Coronary artery (tissue), 2 donors: ENCODE results near the gene ZNF486.
"Not testable (repeated sequence)": the region's sequence is repeated elsewhere in the genome, so short reads cannot be mapped to it uniquely, and the experiment has no call there.

Experiments
- DNase-seq: peaks from one replicate; pipeline ENCODE4 v3.0.0-alpha.2; 2017; ENCODE audit warnings: low spot score
- H3K27ac ChIP-seq, 2 donors: fragments of 200-600 bp; sonication (generic); one replicate each; pipeline ENCODE4 v1.5.1; 2016 to 2019
- H3K4me3 ChIP-seq: fragments of 200-600 bp; sonication (generic); 2 replicates; pipeline ENCODE4 v1.5.1; 2016; ENCODE audit warnings: mild to moderate bottlenecking, moderate library complexity
- CTCF ChIP-seq: fragments of 200-600 bp; sonication (generic); IDR thresholded peaks from one replicate; pipeline ENCODE4 v1.5.1; 2019; ENCODE audit warnings: antibody characterized with exemption

The ZNF486 gene

GRCh38 chr19:20162821-20163220 is 4.2 kb upstream of the ZNF486 start:
- no peak overlapping the region for H3K4me3 ChIP-seq
- no peak for DNase-seq
- TF ChIP-seq CTCF, result no peak

DNA sequence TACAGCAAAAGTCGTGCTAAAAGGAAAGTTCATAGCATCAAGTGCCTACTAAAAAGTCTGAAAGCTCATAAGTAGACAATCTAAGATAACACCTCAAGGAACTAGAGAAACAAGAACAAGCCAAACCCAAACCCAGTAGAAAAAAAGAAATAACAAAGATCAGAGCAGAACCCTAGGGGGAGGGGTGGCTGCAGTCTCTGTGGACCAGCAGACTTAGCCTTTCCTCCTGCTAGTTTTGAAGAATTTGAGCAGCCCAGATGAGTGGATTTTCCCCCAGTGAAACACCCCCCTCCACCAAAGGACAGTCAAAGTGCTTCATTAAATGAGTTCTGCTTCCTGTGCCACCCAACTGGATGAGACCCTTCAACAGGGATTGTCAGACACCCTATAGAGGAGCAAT is 2.6 kb upstream of the ZNF486 start:
- no peak for TF ChIP-seq CTCF
- Histone ChIP-seq H3K27ac (no peak overlapping the region), H3K4me3 (no peak overlapping the region)
- DNase-seq, result no peak

More at GRCh38 chr19:20162821-20163220, 4.2 kb upstream of the ZNF486 start:
- no peak overlapping the region for H3K27ac ChIP-seq

DNA sequence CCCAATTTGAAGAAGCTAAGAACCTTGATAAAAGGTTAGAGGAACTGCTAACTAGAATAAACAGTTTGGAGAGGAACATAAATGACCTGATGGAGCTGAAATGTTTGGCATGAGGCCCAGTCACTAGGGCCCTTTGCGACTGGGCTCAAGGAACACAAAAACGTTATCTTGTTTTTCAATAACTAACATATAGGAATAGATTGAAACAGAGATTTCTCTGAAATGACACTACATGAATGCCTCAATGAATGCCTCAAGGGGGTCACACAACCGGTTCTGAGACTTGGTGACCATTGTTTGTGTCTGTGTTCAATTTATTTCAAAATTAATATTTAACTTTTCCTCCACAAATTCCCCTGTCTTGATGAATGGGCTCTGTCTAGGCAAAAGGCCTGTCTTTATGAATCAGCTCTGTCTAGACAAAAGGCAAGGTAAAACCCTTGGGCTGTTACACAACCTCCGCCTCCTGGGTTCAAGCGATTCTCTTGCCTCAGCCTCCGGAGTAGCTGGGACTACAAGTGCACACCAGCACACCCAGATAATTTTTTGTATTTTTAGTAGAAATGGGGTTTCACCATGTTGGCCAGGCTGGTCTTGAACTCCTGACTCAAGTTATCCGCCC is 932 bp upstream of the ZNF486 start:
- no peak for DNase-seq
- Histone ChIP-seq H3K4me3 (no peak overlapping the region), H3K27ac (no peak overlapping the region)
- no peak for TF ChIP-seq CTCF

DNA sequence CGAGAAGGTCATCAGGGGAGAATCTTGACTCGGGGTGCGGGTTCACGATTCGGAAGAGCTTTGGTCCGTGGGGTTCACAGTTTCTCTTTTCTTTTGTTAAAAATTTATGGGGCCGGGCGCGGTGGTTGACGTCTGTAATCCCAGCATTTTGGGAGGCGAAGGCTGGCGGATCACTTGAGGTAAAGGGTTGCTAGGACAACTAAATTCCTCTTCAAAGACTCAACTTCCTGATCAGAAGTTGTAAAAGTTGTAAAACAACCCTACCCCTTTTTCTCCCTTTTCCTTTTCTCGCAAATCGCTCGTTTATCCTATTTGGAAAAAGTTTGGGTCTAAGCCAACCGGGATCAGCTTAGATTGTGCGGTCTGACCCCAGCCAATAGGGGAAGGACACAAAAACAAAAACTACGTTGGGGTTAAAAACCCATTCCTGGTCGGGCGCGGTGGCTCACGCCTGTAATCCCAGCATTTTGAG is 673 bp downstream of the ZNF486 start:
- no peak for DNase-seq
- TF ChIP-seq CTCF, result no peak
- Histone ChIP-seq H3K27ac (peak overlapping the region; percentile 35 to 84), H3K4me3 (peak overlapping the region; percentile 73)

GRCh38 chr19:20171285-20171684 is 4.3 kb downstream of the ZNF486 start:
- no peak for TF ChIP-seq CTCF
- no peak for DNase-seq
- H3K27ac ChIP-seq, result no peak overlapping the region
- H3K4me3 ChIP-seq, result no peak overlapping the region

GRCh38 chr19:20175848-20176247 is 8.8 kb downstream of the ZNF486 start:
- not testable (repeated sequence) for DNase-seq, H3K4me3 ChIP-seq

GRCh38 chr19:20179956-20180355 is 12.9 kb downstream of the ZNF486 start:
- not testable (repeated sequence) for H3K27ac ChIP-seq, DNase-seq, H3K4me3 ChIP-seq

More at GRCh38 chr19:20175848-20176247, 8.8 kb downstream of the ZNF486 start:
- H3K27ac ChIP-seq, result not testable (repeated sequence)

- TF ChIP-seq CTCF, result no peak
- no peak for DNase-seq
- Histone ChIP-seq H3K27ac (no peak overlapping the region), H3K4me3 (no peak overlapping the region)
These were observed 15.3 kb downstream of the ZNF486 start for GRCh38 chr19:20182222-20182785.
